A673 (cell line): ENCODE data around the gene ADO.

ENCODE experiments used
- EZH2 ChIP-seq: fragments of 200-600 bp; sonication (generic); IDR thresholded peaks from 2 replicates; pipeline ENCODE4 v1.6.1; 2017; ENCODE audit warnings: borderline replicate concordance, low read depth, mild to moderate bottlenecking, mixed read lengths, antibody characterized with exemption, low read length; ENCODE audit not compliant: poor library complexity, severe bottlenecking
- TF ChIP-seq, protein P1 (sequence below): fragments of 300-800, 200-600 bp; sonication (generic); conservative IDR thresholded peaks from 2 replicates; pipeline ENCODE4 v1.5.1; 2017; ENCODE audit warnings: low read depth, mild to moderate bottlenecking, antibody characterized with exemption, low read length, moderate library complexity, mixed read lengths

- TF ChIP-seq EZH2 = no peak
- TF ChIP-seq, protein P1, sequence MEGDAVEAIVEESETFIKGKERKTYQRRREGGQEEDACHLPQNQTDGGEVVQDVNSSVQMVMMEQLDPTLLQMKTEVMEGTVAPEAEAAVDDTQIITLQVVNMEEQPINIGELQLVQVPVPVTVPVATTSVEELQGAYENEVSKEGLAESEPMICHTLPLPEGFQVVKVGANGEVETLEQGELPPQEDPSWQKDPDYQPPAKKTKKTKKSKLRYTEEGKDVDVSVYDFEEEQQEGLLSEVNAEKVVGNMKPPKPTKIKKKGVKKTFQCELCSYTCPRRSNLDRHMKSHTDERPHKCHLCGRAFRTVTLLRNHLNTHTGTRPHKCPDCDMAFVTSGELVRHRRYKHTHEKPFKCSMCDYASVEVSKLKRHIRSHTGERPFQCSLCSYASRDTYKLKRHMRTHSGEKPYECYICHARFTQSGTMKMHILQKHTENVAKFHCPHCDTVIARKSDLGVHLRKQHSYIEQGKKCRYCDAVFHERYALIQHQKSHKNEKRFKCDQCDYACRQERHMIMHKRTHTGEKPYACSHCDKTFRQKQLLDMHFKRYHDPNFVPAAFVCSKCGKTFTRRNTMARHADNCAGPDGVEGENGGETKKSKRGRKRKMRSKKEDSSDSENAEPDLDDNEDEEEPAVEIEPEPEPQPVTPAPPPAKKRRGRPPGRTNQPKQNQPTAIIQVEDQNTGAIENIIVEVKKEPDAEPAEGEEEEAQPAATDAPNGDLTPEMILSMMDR = no peak
These were observed 11.0 kb downstream of the ADO start for GRCh38 chr10:62815381-62816075.
